ENCODE measurements around the gene REN. TPM values are rescaled to one million over a fixed set of nuclear protein-coding genes. Genes with fewer than 3 reads are reported as not detected.

The REN gene
- 100 to 1,000 TPM in 2 of 3 donors, 10 to 100 TPM in 1; 64.3 to 197 (median 111) TPM for polyA plus RNA-seq (ENCODE audit: insufficient read length in 3 of 3)

- no peak for DNase-seq (ENCODE audit: low read depth in 3 of 3, low spot score in 2 of 3)
Measured at GRCh38 chr1:204166219-204166618, at the start of gene REN. Gene REN (minus strand): TSS chr1:204166337. CDS start chr1:204166293, 44 bp downstream.

GRCh38 chr1:204213668-204214662, 47.8 kb upstream of the REN start, which contains the start of gene GOLT1A:
Gene GOLT1A (minus strand): TSS chr1:204213988. CDS start chr1:204213906, 82 bp downstream.
- DNase-seq (ENCODE audit: low read depth in 3 of 3, low spot score in 2 of 3), result peak; percentile 58 to 73 (median 60)

GRCh38 chr1:204212715-204213114, 46.6 kb upstream of the REN start:
- DNase-seq (ENCODE audit: low read depth in 3 of 3, low spot score in 2 of 3), result no peak

- no peak for DNase-seq (ENCODE audit: low read depth in 3 of 3, low spot score in 2 of 3)
Measured at GRCh38 chr1:204211046-204211445, 44.9 kb upstream of the REN start.

DNA sequence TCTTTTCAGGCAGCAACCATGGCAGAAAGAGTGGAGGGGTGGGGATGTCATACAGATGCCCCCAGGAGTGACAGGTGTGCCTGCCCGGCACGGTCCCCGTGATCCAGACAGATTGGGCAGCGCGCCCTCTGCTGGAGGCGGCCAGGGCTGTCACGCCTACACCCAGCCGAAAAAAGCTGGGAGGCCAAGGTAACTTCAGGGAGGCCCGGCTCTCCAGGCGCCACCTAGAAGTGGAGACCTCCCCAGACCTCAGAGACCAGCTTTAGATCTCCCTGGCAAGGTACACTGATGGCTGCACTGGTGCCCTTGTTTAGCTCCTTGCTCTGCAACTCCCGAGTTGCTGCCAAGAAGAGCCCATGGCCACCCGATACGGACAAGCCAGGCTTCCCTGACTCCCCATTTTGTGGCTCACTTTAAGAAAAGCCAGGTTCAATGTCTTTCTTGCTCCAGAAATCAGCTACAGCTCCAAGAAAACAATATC, 41.0 kb upstream of the REN start:
- DNase-seq (ENCODE audit: low read depth in 3 of 3, low spot score in 2 of 3), result no peak

DNA sequence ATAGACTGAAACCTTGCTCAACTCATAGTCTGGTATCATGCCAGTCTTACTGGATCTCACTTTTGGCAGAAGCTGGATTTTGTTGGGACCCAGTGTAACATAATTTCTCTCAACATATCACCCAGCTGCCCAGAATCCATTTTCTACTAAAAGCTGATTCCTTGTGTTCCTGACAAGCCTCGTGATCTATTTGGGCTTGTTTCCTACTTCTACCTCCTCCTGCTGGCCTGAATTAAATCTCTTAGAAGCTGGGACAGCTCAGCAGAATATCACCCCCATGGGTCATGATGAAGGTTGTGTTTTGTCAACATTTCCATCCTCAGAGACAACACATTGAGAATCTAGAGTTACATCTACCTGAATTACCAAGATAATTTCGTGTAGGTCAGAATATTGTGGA, 40.0 kb upstream of the REN start:
- no peak for DNase-seq (ENCODE audit: low read depth in 3 of 3, low spot score in 2 of 3)

DNA sequence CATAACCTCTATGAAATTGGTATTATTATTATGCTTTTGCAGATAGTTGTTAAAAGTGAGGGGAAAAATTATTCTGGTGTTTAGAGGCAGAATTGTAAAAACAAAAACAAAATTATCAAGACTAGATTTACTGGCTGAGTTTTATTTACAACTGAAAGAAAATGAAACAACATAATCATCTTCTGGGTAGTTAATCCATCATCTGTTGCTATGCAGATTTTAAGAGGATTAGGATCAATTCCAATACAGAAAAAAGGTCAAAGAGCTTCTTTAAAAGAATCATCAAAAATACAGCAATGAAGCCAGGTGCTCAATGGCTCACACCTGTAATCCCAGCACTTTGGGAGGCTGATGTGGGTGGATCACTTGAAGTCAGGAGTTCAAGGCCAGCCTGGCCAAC, 39.3 kb upstream of the REN start:
- DNase-seq (ENCODE audit: low read depth in 3 of 3, low spot score in 2 of 3), result no peak

GRCh38 chr1:204204944-204205343, 38.8 kb upstream of the REN start:
- DNase-seq (ENCODE audit: low read depth in 3 of 3, low spot score in 2 of 3), result no peak

DNA sequence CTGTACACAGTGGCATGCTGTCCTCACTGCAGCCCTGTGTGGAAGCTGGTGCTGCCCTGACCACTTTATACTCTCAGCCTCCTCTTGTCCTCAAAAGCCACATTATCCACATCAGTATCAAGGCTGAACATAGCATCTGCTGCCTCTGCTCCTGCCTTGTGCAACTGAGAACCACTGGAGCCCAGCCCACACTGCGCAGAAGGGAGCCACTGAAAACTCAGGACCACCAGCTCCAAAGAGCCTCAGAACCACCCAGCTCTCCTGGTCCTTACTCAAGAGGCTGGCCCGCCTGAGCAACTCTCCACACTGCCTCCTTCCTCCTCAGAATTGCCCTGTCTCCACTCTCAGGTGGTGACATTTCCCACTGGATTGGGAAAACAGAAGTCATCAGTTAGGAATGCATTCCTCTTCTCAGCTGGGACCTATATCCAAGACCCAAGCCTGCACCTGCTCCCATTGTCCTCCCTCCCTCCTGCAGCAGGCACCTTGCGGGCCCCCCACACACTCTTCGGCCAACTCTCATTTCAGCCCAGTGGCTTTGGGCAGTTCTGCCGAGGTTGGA, 37.1 kb upstream of the REN start:
- DNase-seq (ENCODE audit: low read depth in 3 of 3, low spot score in 2 of 3), result no peak

DNA sequence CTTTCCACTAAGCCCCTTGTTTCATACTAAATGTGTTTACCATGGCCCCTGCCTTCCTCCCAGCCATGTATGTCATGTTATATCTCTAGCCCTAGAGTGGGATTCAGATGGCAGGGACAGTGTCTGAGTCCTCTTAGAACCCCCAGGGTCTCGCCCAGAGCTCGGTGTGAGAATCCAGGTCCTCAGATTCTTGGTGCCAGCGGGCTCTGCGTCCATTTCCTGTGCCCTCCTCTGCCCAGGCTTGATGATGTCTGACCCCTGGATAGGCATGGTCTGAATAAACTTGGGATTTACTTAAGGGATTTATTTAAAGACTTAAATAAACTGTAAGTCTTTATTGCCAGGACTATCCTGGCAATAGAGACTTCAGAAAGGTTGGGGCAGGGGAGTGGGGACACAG, 36.3 kb upstream of the REN start:
- no peak for DNase-seq (ENCODE audit: low read depth in 3 of 3, low spot score in 2 of 3)

DNA sequence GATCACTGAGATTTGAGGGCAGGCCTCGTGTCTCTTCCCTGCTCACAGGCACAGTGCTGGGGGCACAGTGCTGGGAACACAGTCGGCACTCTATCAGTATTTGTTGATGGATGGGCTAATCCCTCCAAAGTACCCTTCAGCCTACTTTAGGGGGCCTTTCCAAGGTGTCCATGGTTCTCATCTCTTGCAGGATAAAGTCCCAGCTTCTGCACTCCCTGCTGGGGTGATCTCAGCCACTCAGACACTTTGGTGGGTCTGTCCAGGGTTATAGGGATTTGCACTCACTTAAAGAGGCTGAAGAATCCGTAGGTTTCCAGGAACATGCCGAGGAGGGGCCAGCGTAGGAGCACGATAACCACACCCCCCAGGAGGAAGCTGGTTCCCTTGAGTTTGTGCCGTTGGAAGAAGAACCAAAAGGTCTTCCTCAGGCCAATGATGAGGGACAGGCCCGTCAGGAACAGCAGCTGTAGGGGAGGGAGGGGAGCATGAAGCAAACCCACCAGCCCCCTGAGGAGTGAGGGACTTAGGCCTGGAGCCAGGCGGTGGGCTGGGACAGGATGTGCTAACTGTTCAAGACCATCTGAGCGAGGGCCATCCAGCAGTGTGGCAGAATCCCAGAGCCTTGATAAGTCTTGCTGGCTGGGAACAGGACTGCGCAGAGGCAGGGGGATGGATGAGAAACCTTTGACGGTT, 35.4 kb upstream of the REN start:
- no peak for DNase-seq (ENCODE audit: low read depth in 3 of 3, low spot score in 2 of 3)

GRCh38 chr1:204199579-204199978, 33.4 kb upstream of the REN start:
- no peak for DNase-seq (ENCODE audit: low read depth in 3 of 3, low spot score in 2 of 3)

GRCh38 chr1:204198348-204199340, 32.5 kb upstream of the REN start:
- DNase-seq (ENCODE audit: low read depth in 3 of 3, low spot score in 2 of 3), result no peak

GRCh38 chr1:204197068-204197467, 30.9 kb upstream of the REN start:
- no peak for DNase-seq (ENCODE audit: low read depth in 3 of 3, low spot score in 2 of 3)

- no peak for DNase-seq (ENCODE audit: low read depth in 3 of 3, low spot score in 2 of 3)
Measured at GRCh38 chr1:204196068-204196795, 30.1 kb upstream of the REN start, which contains the start of gene KISS1. Gene KISS1 (minus strand): TSS chr1:204196491. CDS start chr1:204192876, 3,615 bp downstream.

- no peak for DNase-seq (ENCODE audit: low read depth in 3 of 3, low spot score in 2 of 3)
Measured at GRCh38 chr1:204194771-204195170, 28.6 kb upstream of the REN start.

GRCh38 chr1:204194080-204194479, 27.9 kb upstream of the REN start:
- no peak for DNase-seq (ENCODE audit: low read depth in 3 of 3, low spot score in 2 of 3)

- DNase-seq (ENCODE audit: low read depth in 3 of 3, low spot score in 2 of 3), result no peak
Measured at GRCh38 chr1:204192589-204193352, 26.6 kb upstream of the REN start.
